Kidney (tissue), 14 donors: ENCODE data around the gene VWF. TPM values are rescaled to one million over a fixed set of nuclear protein-coding genes. Genes with fewer than 3 reads are reported as not detected.

ENCODE experiments used
- DNase-seq, 5 donors: peaks; one replicate each; pipeline ENCODE4 v3.0.0-alpha.2; 2013 to 2020
- FAIRE-seq: peaks from 2 replicates; lab custom pipeline; 2012; peaks lifted over from hg19 to GRCh38; lab: Jason Lieb, UNC
- H3K27ac ChIP-seq, 2 donors: one replicate each; pipeline ENCODE4 v1.7.0; 2013; ENCODE audit warnings: low read depth in 2 of 2, low read length in 2 of 2, inconsistent platforms in 1 of 2
- H3K27me3 ChIP-seq: one replicate; pipeline ENCODE4 v1.7.1; 2013; ENCODE audit warnings: low read length, inconsistent platforms; ENCODE audit not compliant: control insufficient read depth, insufficient read depth
- H3K36me3 ChIP-seq, 3 donors: one replicate each; pipeline versions ENCODE4 v1.7.0 to v1.7.1; 2013; ENCODE audit warnings: low read length in 3 of 3, control low read depth in 1 of 3, inconsistent platforms in 1 of 3; ENCODE audit not compliant: insufficient read depth in 3 of 3, control insufficient read depth in 2 of 3
- H3K4me1 ChIP-seq, 3 donors: one replicate each; pipeline versions ENCODE4 v1.7.0 to v1.7.1; 2013; ENCODE audit warnings: low read length in 3 of 3, inconsistent platforms in 1 of 3, low read depth in 1 of 3; ENCODE audit not compliant: control insufficient read depth in 2 of 3, insufficient read depth in 2 of 3
- H3K4me3 ChIP-seq, 3 donors: one replicate each; pipeline versions ENCODE4 v1.7.0 to v1.8.1; 2013; ENCODE audit warnings: low read length in 3 of 3, control low read depth in 1 of 3, inconsistent platforms in 1 of 3
- H3K9ac ChIP-seq, 3 donors: one replicate each; pipeline versions ENCODE4 v1.7.0 to v1.7.1; 2013; ENCODE audit warnings: low read length in 3 of 3, control low read depth in 1 of 3, inconsistent platforms in 1 of 3
- H3K9me3 ChIP-seq, 3 donors: one replicate each; pipeline versions ENCODE4 v1.7.0 to v1.7.1; 2013; ENCODE audit warnings: low read length in 3 of 3, control low read depth in 1 of 3, inconsistent platforms in 1 of 3; ENCODE audit not compliant: control insufficient read depth in 2 of 3, insufficient read depth in 1 of 3
- intact Hi-C: fragments of 100-400 bp; cut with DNase I; formaldehyde crosslinking; loops from one replicate; pipeline ENCODE4 v1.11.1; 2022
- polyA plus RNA-seq: library from polyadenylated mRNA; stranded (reverse); fragments of 350-450 nt; fragmentation: Illumina TruSeq; extraction: RNeasy Lipid Tissue Mini Kit (QIAGEN cat#74804); gene quantifications from one replicate; pipeline ENCODE4 v1.2.3, GENCODE V29; 2014; ENCODE audit warnings: low read depth, low replicate concordance; ENCODE audit not compliant: insufficient read depth
- total RNA-seq: library from RNA; stranded (reverse); fragmentation: NEBNext Ultra II Directional; extraction: Animal tissue kit (Norgen Biotek cat#: 25700); gene quantifications from one replicate; pipeline ENCODE4 v1.2.1, GENCODE V29; 2021
- TF ChIP-seq, protein P1 (sequence below): IDR thresholded peaks from 3 replicates; pipeline ENCODE4 v1.5.1; 2012; ENCODE audit warnings: mild to moderate bottlenecking, moderate library complexity, borderline replicate concordance; ENCODE audit not compliant: insufficient read depth; ENCODE audit errors: extremely low read depth
- donor health status: control.
- donor health status: control.
- donor health status: control.
- donor health status: control.
- donor health status: control.
- donor health status: DM: yes; HTN: yes; CAD: no.
- donor health status: Normal renal cell carcinoma (clear cell type).

VWF gene
- total and polyA plus RNA-seq, 2 donors from 2014 or later, result 9.6 to 183 TPM

DNA sequence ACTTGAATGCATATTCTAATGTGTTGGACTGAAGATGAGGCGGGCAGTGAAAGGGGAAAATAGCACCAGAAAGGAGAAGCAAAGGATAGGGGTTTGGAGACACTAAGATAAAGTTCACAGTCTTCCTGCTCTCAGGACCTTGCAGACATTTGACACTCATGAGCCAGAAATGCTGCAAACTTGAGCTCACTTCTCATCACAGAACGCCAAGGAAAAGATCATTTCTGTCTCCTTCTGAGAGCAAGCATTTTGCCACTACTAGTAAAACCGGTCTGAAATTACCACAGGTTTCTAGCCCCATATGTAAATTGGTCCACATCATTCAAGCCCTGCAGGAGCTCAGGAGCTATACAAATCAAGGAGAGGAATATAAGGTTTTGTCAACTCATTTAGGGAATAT lies 134.8 kb downstream of the VWF start:
- FAIRE-seq (no peak), DNase-seq (peak in 1 of 5 donors; percentile 16)
- Histone ChIP-seq H3K27ac (no peak overlapping the region), H3K27me3 (no peaks in the 10 kb centered on the region), H3K9ac (no peak overlapping the region), H3K36me3 (no peaks in the 10 kb centered on the region), H3K9me3 (no peaks in the 10 kb centered on the region), H3K4me3 (no peak overlapping the region), H3K4me1 (no peaks in the 10 kb centered on the region)
- TF ChIP-seq, protein P1, sequence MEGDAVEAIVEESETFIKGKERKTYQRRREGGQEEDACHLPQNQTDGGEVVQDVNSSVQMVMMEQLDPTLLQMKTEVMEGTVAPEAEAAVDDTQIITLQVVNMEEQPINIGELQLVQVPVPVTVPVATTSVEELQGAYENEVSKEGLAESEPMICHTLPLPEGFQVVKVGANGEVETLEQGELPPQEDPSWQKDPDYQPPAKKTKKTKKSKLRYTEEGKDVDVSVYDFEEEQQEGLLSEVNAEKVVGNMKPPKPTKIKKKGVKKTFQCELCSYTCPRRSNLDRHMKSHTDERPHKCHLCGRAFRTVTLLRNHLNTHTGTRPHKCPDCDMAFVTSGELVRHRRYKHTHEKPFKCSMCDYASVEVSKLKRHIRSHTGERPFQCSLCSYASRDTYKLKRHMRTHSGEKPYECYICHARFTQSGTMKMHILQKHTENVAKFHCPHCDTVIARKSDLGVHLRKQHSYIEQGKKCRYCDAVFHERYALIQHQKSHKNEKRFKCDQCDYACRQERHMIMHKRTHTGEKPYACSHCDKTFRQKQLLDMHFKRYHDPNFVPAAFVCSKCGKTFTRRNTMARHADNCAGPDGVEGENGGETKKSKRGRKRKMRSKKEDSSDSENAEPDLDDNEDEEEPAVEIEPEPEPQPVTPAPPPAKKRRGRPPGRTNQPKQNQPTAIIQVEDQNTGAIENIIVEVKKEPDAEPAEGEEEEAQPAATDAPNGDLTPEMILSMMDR, result no peak
- intact Hi-C loops, result loop anchor here (10.0 kb wide), 2 partner anchors 55 to 295 kb away; no protein-coding TSS in a partner anchor

DNA sequence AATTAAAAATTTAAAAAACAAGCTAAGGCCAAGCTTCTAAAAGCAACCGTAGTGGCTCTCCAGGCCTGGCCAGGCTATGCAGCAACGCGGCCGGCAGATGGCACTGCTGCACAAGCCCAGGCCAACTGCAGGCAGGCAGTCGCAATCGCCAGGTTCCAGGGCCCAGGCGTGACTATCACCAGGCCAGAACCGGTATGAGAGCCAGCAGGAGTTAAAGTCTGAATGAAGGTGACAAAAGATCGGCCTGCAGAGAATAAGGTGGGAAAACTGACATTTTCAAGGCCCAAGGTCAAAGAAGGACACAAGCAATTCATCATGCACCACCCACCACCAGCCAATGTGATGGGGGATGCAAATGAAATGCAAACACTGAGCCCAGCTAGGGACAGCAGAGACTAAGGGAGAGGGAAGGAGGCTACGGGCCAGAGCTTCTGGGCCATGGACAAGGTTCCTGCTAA lies 135.8 kb downstream of the VWF start:
- no peaks in the 10 kb centered on the region for H3K36me3 ChIP-seq
- TF ChIP-seq, protein P1, result peak; percentile 98
- intact Hi-C loops, result loop anchor here (10.0 kb wide), 2 partner anchors 56 to 296 kb away; no protein-coding TSS in a partner anchor
- peak; percentile 86 to 90 (median 89) for DNase-seq
- peak; percentile 23 for FAIRE-seq
- H3K4me3 ChIP-seq, result no peak overlapping the region
- H3K9ac ChIP-seq, result no peak overlapping the region
- H3K9me3 ChIP-seq, result no peaks in the 10 kb centered on the region
- H3K27me3 ChIP-seq, result no peaks in the 10 kb centered on the region
- no peaks in the 10 kb centered on the region for H3K4me1 ChIP-seq
- no peak overlapping the region for H3K27ac ChIP-seq

DNA sequence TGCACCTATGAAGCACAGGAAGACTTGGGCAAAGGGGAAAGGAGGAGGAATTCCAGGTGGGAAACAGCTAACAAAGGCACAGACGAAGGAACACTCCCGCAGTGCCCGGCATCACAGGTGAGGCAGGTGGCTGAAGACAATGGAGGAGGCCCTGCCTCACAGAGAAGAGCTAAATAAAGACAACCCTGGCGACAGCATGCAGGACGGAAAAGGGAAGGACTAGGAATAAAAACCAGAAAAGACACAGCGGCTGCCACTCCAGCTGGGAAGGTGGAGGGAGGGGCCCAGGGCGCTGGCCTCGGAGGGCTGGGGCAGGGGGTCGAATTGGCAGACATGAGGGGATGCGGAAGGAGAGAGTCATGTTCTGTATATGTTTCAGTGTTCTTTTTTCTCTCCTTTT lies 136.4 kb downstream of the VWF start:
- TF ChIP-seq, protein P1, result no peak
- FAIRE-seq (no peak), DNase-seq (no peak)
- Histone ChIP-seq H3K9ac (no peak overlapping the region), H3K36me3 (no peaks in the 10 kb centered on the region), H3K27me3 (no peaks in the 10 kb centered on the region), H3K4me1 (no peaks in the 10 kb centered on the region), H3K4me3 (no peak overlapping the region), H3K27ac (no peak overlapping the region), H3K9me3 (no peaks in the 10 kb centered on the region)
- intact Hi-C loops, result loop anchor here (10.0 kb wide), 2 partner anchors 57 to 297 kb away; no protein-coding TSS in a partner anchor

DNA sequence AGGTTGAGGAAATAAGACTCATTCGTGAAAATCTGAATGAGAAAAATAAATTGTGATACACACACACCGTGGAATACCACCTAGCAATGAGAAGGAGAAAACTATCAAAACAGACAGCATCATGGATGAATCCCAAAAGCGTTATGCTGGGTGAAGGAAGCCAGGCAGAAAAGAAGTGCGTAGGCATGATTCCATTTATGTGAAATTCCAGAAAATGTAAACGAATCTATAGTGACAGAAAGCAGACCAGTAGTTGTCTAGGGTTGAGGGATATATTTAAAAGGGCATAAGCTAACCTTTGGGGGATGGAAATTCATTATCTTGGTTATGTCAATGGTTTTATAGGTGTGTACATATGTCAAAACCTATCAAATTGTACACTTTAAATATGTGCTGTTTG lies 136.9 kb downstream of the VWF start:
- TF ChIP-seq, protein P1, result no peak
- Histone ChIP-seq H3K27me3 (no peaks in the 10 kb centered on the region), H3K9me3 (no peaks in the 10 kb centered on the region), H3K4me3 (no peak overlapping the region), H3K36me3 (no peaks in the 10 kb centered on the region), H3K27ac (no peak overlapping the region), H3K9ac (no peak overlapping the region), H3K4me1 (no peaks in the 10 kb centered on the region)
- intact Hi-C loops, result loop anchor here (10.0 kb wide), 2 partner anchors 57 to 297 kb away; no protein-coding TSS in a partner anchor
- no peak for FAIRE-seq
- DNase-seq, result no peak
